HG03039 (cell line): ENCODE results near the gene GPC5.

Source experiments
- ATAC-seq: cut with Tn5 transposase; IDR thresholded peaks from one replicate; pipeline ENCODE4 v1.9.1; 2021; ENCODE audit warnings: mild to moderate bottlenecking, moderate library complexity; ENCODE audit not compliant: unreplicated experiment

The GPC5 gene

GRCh38 chr13:91586609-91587008 is 188.2 kb downstream of the GPC5 start:
- ATAC-seq = no peak

GRCh38 chr13:91588541-91588940 is 190.1 kb downstream of the GPC5 start:
- ATAC-seq = no peak

GRCh38 chr13:91592056-91593014 is 193.9 kb downstream of the GPC5 start:
- no peak for ATAC-seq

- ATAC-seq = no peak
These were observed 195.0 kb downstream of the GPC5 start for GRCh38 chr13:91593456-91593855.

- ATAC-seq = no peak
These were observed 195.6 kb downstream of the GPC5 start for GRCh38 chr13:91594061-91594460.

- ATAC-seq = no peak
These were observed 197.3 kb downstream of the GPC5 start for GRCh38 chr13:91595677-91596076.

GRCh38 chr13:91596842-91597241 is 198.4 kb downstream of the GPC5 start:
- no peak for ATAC-seq

- no peak for ATAC-seq
These were observed 200.2 kb downstream of the GPC5 start for GRCh38 chr13:91598655-91599054.

GRCh38 chr13:91601273-91601672 is 202.9 kb downstream of the GPC5 start:
- no peak for ATAC-seq

GRCh38 chr13:91601807-91602206 is 203.4 kb downstream of the GPC5 start:
- ATAC-seq = no peak

GRCh38 chr13:91609353-91609752 is 210.9 kb downstream of the GPC5 start:
- ATAC-seq = no peak

- no peak for ATAC-seq
These were observed 219.9 kb downstream of the GPC5 start for GRCh38 chr13:91618315-91618714.

- no peak for ATAC-seq
These were observed 222.3 kb downstream of the GPC5 start for GRCh38 chr13:91620670-91621141.

GRCh38 chr13:91621161-91621560 is 222.7 kb downstream of the GPC5 start:
- ATAC-seq = no peak

GRCh38 chr13:91621963-91622362 is 223.5 kb downstream of the GPC5 start:
- ATAC-seq = no peak

- no peak for ATAC-seq
These were observed 224.5 kb downstream of the GPC5 start for GRCh38 chr13:91622778-91623550.

- no peak for ATAC-seq
These were observed 229.7 kb downstream of the GPC5 start for GRCh38 chr13:91627952-91628739.

- no peak for ATAC-seq
These were observed 232.5 kb downstream of the GPC5 start for GRCh38 chr13:91630946-91631345.

- ATAC-seq = no peak
These were observed 233.7 kb downstream of the GPC5 start for GRCh38 chr13:91632086-91632485.

- ATAC-seq = no peak
These were observed 240.9 kb downstream of the GPC5 start for GRCh38 chr13:91639330-91639729.

GRCh38 chr13:91643394-91643793 is 245.0 kb downstream of the GPC5 start:
- ATAC-seq = no peak
